Effector CD4-positive, alpha-beta T cell (primary cell): Measurements from ENCODE around the gene PDE4B.

Experiments used
- DNase-seq: peaks from one replicate; pipeline ENCODE4 v3.0.0-alpha.2; 2020

PDE4B gene

DNA sequence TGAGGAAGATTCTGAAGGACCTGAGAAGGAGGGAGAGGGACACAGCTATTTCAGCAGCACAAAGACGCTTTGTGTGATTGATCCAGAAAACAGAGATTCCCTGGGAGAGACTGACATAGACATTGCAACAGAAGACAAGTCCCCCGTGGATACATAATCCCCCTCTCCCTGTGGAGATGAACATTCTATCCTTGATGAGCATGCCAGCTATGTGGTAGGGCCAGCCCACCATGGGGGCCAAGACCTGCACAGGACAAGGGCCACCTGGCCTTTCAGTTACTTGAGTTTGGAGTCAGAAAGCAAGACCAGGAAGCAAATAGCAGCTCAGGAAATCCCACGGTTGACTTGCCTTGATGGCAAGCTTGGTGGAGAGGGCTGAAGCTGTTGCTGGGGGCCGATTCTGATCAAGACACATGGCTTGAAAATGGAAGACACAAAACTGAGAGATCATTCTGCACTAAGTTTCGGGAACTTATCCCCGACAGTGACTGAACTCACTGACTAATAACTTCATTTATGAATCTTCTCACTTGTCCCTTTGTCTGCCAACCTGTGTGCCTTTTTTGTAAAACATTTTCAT is 579.9 kb downstream of the PDE4B start:
- no peak for DNase-seq

DNA sequence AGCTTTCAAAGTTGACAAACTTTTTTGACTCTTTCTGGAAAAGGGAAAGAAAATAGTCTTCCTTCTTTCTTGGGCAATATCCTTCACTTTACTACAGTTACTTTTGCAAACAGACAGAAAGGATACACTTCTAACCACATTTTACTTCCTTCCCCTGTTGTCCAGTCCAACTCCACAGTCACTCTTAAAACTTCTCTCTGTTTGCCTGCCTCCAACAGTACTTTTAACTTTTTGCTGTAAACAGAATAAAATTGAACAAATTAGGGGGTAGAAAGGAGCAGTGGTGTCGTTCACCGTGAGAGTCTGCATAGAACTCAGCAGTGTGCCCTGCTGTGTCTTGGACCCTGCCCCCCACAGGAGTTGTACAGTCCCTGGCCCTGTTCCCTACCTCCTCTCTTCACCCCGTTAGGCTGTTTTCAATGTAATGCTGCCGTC is 580.5 kb downstream of the PDE4B start:
- DNase-seq: no peak

DNA sequence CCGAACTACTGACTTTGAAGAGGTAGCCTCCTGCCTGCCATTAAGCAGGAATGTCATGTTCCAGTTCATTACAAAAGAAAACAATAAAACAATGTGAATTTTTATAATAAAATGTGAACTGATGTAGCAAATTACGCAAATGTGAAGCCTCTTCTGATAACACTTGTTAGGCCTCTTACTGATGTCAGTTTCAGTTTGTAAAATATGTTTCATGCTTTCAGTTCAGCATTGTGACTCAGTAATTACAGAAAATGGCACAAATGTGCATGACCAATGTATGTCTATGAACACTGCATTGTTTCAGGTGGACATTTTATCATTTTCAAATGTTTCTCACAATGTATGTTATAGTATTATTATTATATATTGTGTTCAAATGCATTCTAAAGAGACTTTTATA is 581.5 kb downstream of the PDE4B start:
- no peak for DNase-seq

DNA sequence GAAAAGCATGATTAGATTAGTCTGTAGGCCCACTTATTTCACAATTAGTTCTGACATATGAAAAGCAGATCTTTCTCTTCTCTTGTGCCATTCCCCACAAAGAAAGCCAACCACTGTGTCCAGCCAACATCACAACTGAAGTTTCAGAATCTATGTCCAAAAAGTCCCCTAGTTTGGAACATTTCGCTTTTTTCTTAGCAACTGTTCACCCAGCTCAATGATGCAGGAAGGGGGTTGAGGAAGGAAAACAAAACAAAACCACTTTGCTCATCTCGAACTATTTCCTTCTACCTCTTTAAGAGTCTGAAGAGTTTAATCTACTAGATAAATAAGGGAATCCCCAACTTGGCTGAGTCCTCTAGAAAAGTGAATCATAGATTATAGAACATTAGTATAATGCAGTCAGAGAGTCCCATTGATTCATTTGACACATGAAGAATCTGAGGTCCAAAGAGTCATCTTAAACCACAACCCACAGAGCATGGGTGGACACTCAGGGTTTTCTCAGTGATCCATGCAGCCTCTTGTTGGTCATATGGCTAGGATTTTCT is 581.9 kb downstream of the PDE4B start:
- no peak for DNase-seq

DNA sequence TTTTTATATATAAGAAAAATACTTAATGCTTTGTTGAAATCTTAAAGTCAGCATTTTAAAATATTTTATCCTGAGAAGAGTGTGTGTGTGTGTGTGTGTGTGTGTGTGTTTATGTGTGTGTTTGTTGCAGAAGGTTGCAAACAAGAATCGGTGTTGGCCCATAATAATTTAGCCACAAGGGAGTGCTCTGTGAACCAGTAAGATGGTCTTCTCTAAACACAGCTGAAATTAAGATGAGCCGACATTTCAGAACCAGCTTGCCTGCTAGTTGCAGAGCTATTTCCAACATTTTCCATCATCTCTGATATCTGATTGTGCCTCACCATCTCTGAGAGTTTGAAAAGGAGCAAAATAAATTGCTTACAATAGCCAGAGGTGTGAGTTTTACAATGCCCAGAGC is 582.4 kb downstream of the PDE4B start:
- no peak for DNase-seq

DNA sequence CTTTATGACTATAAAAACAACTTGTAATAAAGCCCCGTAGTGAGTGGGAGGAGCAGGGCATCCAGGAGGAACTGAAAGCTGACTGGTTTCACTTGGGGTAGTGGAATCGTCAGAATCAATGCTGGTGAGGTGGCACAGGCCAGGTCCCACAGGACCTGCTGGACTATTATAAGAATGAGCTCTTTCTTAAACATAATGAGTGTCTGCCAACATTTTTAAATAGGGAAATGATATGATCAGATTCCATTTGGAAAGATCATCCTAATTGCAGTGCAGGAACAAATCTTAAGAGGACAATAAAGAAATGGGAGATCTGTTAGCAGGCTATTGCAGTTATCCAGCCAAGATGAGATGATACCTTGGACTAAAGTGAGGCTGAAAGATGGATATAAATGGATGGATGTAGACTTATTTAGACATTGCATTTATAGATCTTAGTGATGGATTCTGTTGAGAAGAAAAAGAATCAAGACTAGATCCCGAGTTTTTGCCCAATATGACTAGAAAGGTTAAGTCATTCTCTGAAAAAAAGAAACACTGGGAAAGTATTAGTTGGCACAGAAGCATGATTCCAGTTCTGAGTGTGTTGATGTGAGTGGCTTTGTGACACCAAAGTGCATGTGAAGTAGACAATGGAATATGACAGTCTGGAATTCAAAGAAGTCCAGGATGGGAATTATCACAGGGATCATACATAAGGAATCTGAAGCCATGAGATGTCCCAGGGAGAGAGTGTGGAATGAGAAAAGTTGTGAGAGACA is 587.9 kb downstream of the PDE4B start:
- no peak for DNase-seq

DNA sequence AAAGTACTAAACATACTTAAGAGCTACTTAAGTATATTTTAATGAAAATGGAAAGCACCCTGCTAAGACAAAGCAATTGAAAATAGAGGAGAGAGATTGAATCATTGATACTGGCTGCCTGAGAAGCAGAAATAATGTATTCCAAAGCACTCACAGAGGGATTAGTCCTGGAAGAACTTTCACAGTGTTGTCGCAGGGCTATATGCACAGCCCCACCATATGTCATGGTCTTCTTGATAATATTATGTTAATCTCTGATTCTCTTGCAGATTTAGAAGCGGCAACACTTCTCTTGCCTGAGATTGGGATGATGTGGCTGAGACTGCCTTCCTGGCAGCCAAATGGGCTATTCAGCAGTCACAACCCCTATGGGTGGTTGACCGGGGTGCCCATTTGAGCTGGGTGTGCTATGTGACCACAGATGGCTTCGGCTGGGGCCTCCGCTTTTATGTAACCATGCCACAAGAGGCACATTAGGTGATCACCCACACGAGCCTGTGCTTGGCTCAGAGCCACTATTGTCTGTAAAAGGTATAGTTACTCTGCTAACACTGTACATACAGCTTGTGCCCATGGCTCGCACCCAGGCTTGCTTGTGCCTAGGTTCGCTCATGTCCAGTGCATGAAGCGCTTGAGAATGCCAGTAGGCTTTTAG is 589.1 kb downstream of the PDE4B start:
- no peak for DNase-seq

DNA sequence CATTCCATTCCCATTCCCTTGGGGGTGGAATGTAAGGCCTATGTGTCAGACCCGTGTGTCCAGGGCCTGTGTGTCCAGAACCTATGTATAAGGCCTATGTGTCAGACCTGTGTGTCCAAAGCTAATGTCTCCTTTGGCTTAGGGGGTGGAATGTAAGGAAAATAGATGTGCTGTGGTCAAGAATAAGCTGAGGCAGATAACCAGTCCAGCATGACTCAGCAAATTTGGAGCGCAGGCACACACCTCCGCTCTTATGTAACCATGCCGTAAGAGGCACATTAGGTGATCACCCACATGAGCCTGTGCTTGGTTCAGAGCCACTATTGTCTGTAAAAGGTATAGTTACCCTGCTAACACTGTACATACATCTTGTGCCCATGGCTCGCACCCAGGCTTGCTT is 590.5 kb downstream of the PDE4B start:
- DNase-seq: no peak

DNA sequence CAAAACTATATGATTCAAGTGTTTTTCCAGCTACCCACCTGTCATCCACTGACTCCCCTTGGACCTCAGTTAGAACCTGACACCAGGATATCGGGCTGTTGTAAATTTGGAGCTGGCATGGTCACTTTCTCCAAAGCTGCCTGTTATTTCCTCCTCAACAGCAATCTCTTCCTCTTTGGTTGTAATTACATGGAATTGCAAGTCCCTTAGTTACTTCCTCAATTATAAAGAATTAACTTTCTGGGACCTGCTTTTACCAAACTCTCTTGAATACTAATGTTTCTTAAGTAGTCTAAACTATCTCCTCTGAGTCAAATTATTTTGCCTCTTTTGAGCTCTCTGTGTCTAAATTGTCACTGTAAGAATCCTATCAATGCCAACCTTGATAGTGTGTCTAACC is 590.9 kb downstream of the PDE4B start:
- DNase-seq: no peak

DNA sequence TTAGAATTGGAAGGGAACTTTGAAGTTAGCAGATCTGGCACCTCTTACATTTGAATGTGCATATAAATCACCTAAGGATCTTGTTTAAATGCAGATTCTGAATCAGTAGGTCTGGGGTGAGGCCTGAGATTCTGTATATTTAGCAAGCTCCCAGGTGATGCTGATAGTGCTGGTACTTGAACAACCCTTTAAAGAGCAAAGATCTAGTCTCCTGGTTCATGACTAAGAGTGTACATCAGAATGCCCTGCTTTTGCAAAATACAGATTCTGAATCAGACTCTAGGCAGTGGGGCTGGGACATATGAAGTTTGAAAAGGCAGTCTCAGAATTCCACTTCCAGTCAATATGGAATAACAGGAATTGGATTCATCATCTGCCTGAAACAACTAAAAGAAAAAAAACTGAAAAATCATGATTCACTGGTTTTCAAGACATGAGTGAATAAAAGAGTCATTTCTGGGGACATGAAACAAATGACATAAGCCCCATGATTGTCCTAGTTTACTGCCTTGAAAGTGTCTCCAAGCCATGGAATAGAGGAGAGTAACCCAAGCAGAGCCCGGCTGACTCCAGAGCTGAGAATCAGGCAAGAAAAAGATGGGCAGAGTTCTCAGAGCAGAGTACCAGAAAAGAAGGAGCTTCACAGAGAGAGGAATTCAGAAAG is 591.7 kb downstream of the PDE4B start:
- no peak for DNase-seq

DNA sequence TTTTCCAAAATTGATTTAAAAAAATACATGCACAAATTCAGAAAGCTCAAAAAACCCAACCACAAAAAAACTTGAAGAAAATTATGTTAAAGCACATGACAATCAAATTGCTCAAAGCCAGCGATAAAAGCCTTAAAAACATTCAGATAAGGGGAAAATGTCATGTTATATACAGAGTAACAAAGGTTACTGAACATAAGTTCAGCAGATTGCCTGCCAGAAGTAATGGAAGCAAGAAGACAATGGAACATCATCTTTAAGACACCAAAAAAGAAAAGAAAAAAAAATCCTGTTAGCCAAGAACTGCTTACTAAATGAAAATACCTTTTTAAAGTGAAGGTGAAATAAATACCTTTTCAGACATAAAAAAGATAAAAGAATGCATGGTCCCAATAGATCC is 594.0 kb downstream of the PDE4B start:
- no peak for DNase-seq

DNA sequence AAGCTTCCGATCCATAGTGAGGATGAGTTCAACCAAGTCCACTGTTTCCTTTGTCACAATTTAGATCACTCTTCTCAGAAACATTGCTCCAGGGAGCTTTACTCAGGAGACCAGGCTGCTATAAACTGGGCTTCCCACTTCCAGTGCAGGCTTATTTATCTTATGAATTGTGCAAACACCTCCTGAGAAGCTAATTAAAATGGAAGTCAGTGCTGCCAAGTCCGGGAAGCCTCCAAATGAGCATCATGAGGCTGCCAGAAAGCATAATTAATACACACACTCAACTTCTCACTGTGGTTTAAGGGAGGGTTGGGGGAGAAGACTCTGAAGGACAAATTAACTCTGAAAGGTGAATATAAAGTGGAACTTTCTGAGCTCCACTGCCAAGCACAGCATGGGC is 596.2 kb downstream of the PDE4B start:
- no peak for DNase-seq

DNA sequence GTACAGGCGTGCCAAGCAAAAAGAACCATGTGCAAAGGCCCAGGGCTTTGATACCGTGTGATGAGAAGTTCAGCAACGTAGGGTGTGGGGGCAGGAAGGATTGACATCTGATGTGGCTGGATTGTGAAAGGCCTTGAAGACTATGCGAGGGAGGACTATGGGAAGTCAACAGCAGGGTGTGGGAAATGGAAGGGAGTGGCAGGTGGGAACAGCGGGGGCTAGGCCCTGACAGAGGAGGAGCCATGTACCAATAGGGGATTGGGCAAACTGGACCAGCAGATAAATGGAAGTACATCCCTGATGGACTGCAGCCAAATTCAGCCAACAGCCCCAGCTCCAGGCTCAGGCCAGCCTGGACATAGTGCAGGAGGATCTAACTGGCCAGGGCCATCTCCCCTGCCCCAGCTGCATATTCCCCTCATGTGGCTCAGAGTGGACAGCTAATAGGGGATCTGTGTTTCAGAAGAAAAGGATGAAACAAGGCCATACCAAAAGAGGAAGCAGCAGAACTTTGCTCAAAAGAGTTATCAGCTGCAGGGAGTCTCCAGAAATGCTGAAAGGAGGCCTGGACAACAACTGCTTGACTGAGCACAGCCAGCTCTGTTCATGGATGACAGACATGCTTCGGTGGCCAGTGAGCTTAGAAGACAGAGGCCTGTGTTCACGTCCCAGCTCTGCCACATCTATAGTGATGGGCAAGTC is 601.0 kb downstream of the PDE4B start:
- DNase-seq: no peak

DNA sequence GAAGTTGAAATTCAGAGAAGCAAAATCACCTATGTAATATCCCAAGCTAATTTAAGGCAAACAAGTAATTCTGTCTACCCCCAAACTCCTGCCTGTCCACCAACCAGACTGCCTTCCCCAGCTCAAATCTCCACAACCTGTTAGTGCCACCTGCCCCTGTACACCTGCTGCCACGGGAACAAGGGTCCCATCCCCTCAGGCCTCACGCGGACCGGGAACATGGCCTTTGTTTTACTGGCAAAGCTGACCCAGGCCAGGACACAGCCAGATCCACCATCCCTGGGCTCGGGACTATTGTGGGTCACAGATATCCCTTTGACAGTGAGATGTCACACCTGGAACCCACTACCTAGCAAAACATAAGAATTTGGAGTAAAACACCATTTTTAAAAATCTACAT is 601.9 kb downstream of the PDE4B start:
- no peak for DNase-seq

DNA sequence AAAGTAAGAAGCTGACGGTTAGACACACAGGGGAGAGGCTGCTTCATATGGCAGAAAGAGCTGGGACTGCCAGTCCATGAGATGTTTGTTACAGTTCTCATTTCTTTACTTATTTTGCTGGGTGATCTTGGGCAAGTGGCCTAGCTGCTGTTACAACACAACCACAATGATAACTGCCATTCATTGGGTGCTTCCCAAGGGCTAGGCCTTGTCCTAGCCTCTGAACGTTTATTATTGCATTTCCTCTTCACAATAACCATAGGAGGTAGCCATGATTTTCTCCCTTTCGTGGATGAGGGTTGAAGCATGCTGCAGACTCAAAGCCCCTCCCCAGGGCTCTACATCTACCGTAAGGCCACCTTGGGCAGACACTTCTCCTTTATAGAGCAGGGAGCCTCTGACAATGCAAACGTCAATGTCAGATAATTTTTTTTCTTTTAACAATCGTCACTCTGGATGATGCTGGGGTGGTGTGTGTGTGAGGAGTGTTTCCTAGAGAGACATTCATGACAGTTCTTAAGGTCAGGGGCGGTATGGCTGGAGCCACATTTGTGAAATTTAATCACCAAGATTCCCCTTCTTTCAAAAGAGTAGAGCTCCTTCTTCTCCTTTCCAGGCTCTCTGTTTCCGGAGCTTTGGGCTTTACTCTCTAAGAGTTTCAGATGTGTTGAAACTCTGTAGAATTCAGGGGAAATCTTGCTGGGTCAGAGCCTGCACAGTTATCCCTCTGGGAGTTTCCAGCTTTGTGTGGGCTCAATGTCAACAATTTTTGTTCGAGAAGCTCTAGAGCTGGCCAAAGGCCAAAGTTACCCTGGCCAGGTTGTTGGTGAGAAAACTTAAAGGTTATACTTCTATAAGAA is 602.7 kb downstream of the PDE4B start:
- no peak for DNase-seq

DNA sequence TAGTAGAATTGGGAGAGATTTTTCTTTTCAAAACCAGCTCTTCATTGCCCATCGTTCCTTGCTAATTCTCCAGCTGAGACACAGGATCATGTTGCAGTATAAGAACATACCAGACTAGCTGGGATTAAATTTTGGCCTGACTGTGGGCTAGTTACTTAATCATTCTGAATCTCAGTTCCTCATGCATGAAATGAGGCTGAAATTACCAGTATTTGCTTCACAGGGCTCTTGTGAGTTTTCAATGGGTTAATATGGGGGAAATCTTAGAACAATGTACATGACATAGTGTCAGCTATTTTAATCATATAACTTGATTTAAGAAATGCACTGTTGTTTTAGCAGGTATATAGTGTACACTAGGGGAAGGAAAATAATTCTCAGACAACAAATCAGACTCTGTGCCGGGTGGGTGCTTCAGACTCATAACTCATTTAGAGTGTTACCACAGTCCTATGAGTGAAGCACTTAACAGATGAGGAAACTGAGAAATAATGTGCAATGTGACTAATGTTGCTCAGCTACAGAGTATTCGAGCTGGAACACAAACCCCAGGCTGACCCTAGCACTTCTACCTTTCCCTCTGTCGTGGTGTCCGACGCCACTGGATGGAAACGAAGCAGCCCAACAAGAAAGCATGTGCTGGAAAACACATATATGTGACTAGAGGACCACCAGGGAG is 603.7 kb downstream of the PDE4B start:
- DNase-seq: no peak

DNA sequence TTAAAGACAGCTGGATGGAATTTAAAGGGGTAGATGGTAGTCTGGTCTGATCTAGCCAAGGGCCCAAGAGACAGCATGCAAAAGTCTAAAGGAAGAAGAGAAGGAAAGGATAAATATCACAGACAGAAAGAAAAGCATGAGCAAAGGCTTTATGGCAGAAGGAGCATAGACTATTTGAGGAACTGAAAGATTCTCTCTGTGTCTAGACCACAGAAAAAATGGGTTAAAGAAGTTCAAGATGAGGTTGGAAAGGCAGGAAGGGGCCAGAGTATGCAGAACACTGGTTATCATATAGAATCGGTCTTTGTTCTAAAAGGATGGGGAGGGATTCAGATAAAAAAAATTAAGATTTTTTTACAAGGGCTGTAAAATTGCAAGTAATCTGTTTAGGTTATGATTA is 604.5 kb downstream of the PDE4B start:
- no peak for DNase-seq

DNA sequence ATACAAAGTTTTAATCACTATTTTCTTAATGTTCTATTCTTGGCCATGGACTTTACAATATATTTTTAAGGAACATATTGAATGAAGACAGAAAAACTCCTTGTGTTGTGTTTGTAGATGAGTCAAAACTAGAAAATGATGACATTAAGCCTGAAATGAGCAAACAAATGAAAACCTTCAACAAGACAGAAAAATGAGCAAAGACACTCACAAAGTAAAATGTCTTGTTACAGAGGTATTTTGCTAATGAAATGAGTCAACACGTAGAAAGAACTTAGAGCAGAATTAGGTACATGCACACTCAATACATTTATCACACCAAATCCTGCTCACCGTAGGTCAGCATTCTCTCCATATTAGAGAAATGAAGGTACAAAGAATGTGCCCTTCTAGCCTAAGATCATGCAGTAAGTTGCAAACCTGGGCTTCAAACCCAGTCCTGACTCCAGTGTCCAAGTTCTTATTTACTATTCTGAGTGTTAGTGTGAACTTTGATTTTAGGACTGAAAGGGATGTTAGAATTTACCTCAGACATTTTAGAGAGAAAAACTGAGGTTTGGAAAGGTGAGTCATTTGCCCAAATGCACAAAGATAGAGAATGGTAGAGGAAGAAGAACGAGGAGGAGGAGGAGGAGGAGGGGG is 607.3 kb downstream of the PDE4B start:
- DNase-seq: no peak

DNA sequence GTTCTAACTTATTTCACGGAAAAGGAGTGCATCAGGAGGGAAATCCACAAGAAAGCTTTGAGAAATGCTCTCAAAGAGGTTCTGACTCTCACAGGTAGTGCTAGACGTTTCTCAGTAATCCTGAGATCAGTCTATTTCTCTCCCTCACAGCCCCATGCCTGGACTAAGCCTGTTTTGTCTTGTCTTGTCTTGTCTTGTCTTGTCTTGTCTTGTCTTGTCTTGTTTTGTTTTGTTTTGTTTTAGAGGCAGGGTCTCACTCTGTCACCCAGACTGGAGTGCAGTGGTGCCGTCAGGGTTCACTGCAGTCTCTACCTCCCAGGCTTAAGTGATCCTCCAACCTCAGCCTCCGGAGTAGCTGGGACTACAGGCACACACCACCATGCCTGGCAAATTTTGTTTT is 608.0 kb downstream of the PDE4B start:
- DNase-seq: no peak

DNA sequence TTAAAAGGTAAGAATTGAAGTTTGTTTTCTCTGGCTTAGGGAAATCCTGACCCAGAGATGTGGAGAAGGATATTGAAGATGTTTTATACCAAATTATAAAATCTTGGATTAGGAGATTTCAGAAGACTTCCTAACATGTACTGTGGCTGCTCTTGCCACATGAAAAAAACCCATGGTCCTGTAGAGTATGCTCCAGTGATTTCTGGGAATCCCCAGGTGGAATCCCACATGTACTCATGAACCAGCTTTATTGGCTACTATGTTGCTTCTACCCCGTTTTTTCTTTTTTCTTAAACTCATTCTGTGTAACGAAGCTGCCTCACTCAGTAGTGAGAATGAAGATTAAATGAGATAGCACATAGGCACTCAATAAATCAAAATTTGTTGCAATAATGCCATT is 608.5 kb downstream of the PDE4B start:
- no peak for DNase-seq

DNA sequence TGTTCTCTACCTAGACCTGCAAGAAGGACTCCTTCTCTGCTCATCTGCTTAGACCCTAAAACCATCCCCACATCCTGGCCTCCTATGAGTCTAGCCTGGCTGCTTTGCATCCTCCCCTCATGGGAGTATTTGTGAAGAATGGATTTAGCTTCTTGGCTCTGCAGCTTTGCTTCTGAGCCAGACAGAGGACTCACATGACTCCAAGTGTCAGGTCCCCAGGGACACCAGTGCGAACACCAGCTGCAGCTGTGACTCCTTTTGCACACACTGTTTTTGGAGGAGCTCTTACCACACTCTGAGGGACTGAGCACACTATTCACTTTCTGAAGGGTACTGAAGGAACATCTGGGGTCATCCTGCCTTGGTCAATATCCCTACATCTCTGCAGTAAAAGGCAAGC is 609.5 kb downstream of the PDE4B start:
- DNase-seq: no peak
